ENCODE measurements around the gene ZNF488.

DNA sequence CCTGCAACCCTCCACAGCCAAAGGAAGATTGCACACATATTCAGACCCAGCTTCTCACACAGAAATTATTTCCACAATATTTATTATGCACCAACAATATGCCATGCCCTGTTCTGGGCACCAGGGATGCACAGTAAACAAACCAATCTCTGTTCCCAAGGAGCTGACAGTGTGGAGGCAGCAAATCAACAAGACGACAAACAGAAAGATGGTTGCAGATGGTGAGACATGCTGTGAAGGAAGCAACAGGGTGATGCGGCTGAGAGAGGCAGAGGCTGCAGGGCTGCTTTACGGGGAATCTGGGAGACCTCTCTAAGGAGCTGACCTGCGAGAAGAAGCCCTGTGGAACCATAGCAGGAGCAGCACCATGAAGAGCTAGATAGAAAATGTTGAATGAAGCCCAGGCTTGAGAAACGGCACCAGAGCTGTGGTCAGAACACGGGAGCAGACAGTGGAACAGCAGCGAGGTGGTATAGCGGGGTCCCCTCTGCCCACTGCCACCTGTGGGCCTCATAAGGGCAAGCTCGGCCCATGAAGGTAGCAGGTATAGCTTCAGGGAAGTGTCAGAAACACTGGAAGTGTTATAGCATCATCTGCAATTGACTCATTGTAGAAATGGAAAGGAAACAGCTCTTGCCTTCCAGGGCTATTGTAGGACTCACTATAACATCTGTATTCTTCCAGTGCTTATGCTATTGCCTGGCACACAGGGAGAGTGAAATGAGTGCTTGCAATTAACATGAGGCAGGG is 18.5 kb downstream of the ZNF488 start:
- TF ChIP-seq POLR2A (IDR thresholded peaks at IDR 0.05), result no peak
- TF ChIP-seq, protein P1, sequence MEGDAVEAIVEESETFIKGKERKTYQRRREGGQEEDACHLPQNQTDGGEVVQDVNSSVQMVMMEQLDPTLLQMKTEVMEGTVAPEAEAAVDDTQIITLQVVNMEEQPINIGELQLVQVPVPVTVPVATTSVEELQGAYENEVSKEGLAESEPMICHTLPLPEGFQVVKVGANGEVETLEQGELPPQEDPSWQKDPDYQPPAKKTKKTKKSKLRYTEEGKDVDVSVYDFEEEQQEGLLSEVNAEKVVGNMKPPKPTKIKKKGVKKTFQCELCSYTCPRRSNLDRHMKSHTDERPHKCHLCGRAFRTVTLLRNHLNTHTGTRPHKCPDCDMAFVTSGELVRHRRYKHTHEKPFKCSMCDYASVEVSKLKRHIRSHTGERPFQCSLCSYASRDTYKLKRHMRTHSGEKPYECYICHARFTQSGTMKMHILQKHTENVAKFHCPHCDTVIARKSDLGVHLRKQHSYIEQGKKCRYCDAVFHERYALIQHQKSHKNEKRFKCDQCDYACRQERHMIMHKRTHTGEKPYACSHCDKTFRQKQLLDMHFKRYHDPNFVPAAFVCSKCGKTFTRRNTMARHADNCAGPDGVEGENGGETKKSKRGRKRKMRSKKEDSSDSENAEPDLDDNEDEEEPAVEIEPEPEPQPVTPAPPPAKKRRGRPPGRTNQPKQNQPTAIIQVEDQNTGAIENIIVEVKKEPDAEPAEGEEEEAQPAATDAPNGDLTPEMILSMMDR (IDR thresholded peaks at IDR 0.05), result no peak
- TF ChIP-seq EP300 (IDR thresholded peaks at IDR 0.05), result no peak

All from ovary (tissue), 3 donors.